RWPE1 (cell line): ENCODE data around the gene ARRDC4.

Experiments used
- CTCF ChIA-PET: fragments of 350-600 bp; sonication (Branson Sonifier 250); formaldehyde crosslinking; extraction: SDS; loops from one replicate; lab custom pipeline; 2021; lab: Yijun Ruan, JAX
- POLR2A ChIA-PET: fragments of 400-600 bp; formaldehyde crosslinking; extraction: SDS; loops from one replicate; lab custom pipeline; 2020; ENCODE audit warnings: antibody characterized with exemption; ENCODE audit not compliant: low non-redundant PET; lab: Yijun Ruan, JAX
- DNase-seq: peaks from one replicate; pipeline ENCODE4 v3.0.0; 2012; ENCODE audit warnings: low spot score
- H3K27ac ChIP-seq: fragments of 450-650 bp; 2 replicates; pipeline ENCODE4 v1.5.1; 2017
- CTCF ChIP-seq: fragments of 450-650 bp; conservative IDR thresholded peaks from 2 replicates; pipeline ENCODE4 v1.5.1; 2017; ENCODE audit warnings: low read depth, mild to moderate bottlenecking

ARRDC4 gene

GRCh38 chr15:97991972-97992541, 31.6 kb downstream of the ARRDC4 start:
- H3K27ac ChIP-seq = no peak overlapping the region
- CTCF ChIA-PET = no interaction called here
- no peak for DNase-seq
- TF ChIP-seq CTCF = no peak
- POLR2A ChIA-PET = interaction anchor here (0.6 kb wide), 1 partner anchor 14 kb away, joined by 3 read pairs; no protein-coding TSS in a partner anchor

GRCh38 chr15:97992823-97993222, 32.3 kb downstream of the ARRDC4 start:
- CTCF ChIA-PET = no interaction called here
- TF ChIP-seq CTCF = no peak
- DNase-seq = no peak
- POLR2A ChIA-PET = no interaction called here
- H3K27ac ChIP-seq = no peak overlapping the region

GRCh38 chr15:97993310-97993738, 32.8 kb downstream of the ARRDC4 start:
- CTCF ChIA-PET = no interaction called here
- TF ChIP-seq CTCF = no peak
- no peak overlapping the region for H3K27ac ChIP-seq
- DNase-seq = no peak
- POLR2A ChIA-PET = no interaction called here

GRCh38 chr15:97994236-97994635, 33.7 kb downstream of the ARRDC4 start:
- H3K27ac ChIP-seq = no peak overlapping the region
- POLR2A ChIA-PET = no interaction called here
- no peak for TF ChIP-seq CTCF
- no peak for DNase-seq
- CTCF ChIA-PET = no interaction called here

- no peak overlapping the region for H3K27ac ChIP-seq
- POLR2A ChIA-PET = no interaction called here
- no peak for DNase-seq
- TF ChIP-seq CTCF = no peak
- CTCF ChIA-PET = interaction anchor here (0.6 to 1.4 kb wide), 3 partner anchors 11 to 164 kb away, joined by 3 to 5 read pairs (median 3); no protein-coding TSS in a partner anchor
These were observed 34.7 kb downstream of the ARRDC4 start for GRCh38 chr15:97995192-97995591.

GRCh38 chr15:97995881-97996603, 35.5 kb downstream of the ARRDC4 start:
- DNase-seq = no peak
- H3K27ac ChIP-seq = no peak overlapping the region
- no peak for TF ChIP-seq CTCF
- POLR2A ChIA-PET = no interaction called here
- CTCF ChIA-PET = interaction anchor here (1.4 kb wide), 1 partner anchor 163 kb away, joined by 5 read pairs; no protein-coding TSS in a partner anchor
